B cell (primary cell): ENCODE data around the gene AVP. TPM values are rescaled to one million over a fixed set of nuclear protein-coding genes. Genes with fewer than 3 reads are reported as not detected.

Experiments
- ATAC-seq: fragments of 200-7000 bp; cut with Tn5 transposase; one replicate; pipeline ENCODE4 v1.10.0; 2021; ENCODE audit warnings: low read depth, mild to moderate bottlenecking, moderate number of reproducible peaks, moderate library complexity
- CTCF ChIA-PET: fragments of 350-600 bp; sonication (Branson Sonifier 250); formaldehyde crosslinking; loops from one replicate; lab custom pipeline; 2021; ENCODE audit warnings: antibody characterized with exemption, inconsistent platforms; lab: Charles Lee
- POLR2A ChIA-PET: fragments of 350-600 bp; sonication (Branson Sonifier 250); formaldehyde crosslinking; loops from one replicate; lab custom pipeline; 2021; ENCODE audit warnings: antibody characterized with exemption; lab: Charles Lee
- DNase-seq: peaks from one replicate; pipeline ENCODE4 v3.0.0; 2013
- H2AFZ ChIP-seq: 2 replicates; pipeline ENCODE4 v1.6.1; 2012; ENCODE audit warnings: mild to moderate bottlenecking, low read depth, low read length; ENCODE audit not compliant: insufficient read depth, poor library complexity, severe bottlenecking
- H3K27ac ChIP-seq, 2 donors: 1 replicate in 1 of 2; 2 replicates in 1 of 2; pipeline ENCODE4 v1.5.1; 2012 to 2013; ENCODE audit warnings: low read length in 2 of 2, mild to moderate bottlenecking in 2 of 2, moderate library complexity in 1 of 2
- H3K27me3 ChIP-seq, 4 experiments: fragments of 200-600 bp in 1 of 4; sonication (generic) in 1 of 4; replicated peaks in 1 of 4; 1 replicate in 2 of 4; 2 replicates in 2 of 4; pipeline versions ENCODE4 v1.6.1 to v1.7.0; 2013 to 2016; ENCODE audit warnings: low read length in 3 of 4, mild to moderate bottlenecking in 2 of 4, mixed read lengths in 1 of 4, moderate library complexity in 1 of 4; ENCODE audit not compliant: insufficient read depth in 4 of 4, control insufficient read depth in 3 of 4; ENCODE audit errors: control extremely low read depth in 1 of 4
- H3K36me3 ChIP-seq, 2 experiments: replicated peaks in 1 of 2; 1 replicate in 1 of 2; 2 replicates in 1 of 2; pipeline versions ENCODE4 v1.6.1 to v1.7.1; 2013; ENCODE audit warnings: low read length in 1 of 2; ENCODE audit not compliant: insufficient read depth in 2 of 2, control insufficient read depth in 1 of 2; ENCODE audit errors: control extremely low read depth in 1 of 2, extremely low read depth in 1 of 2
- H3K4me1 ChIP-seq, 2 donors: fragments of 200-600 bp in 1 of 2; sonication (generic) in 1 of 2; 1 replicate in 1 of 2; 2 replicates in 1 of 2; pipeline versions ENCODE4 v1.5.1 to v1.6.1; 2013 to 2017; ENCODE audit warnings: low read length in 2 of 2; ENCODE audit not compliant: control insufficient read depth in 2 of 2, insufficient read depth in 2 of 2
- H3K4me2 ChIP-seq: replicated peaks from 2 replicates; pipeline ENCODE3; 2012; ENCODE audit warnings: mild to moderate bottlenecking, low read depth, low read length; ENCODE audit not compliant: poor library complexity, severe bottlenecking
- H3K4me3 ChIP-seq, 5 experiments: fragments of 200-600 bp in 1 of 5; sonication (generic) in 1 of 5; 1 replicate in 3 of 5; 2 replicates in 2 of 5; pipeline versions ENCODE4 v1.5.1 to v1.7.0; 2011 to 2016; ENCODE audit warnings: low read length in 4 of 5, mild to moderate bottlenecking in 4 of 5, low read depth in 2 of 5, control low read depth in 1 of 5, moderate library complexity in 1 of 5; ENCODE audit not compliant: insufficient read depth in 1 of 5; ENCODE audit errors: control extremely low read depth in 1 of 5, extremely low read depth in 1 of 5
- H3K79me2 ChIP-seq: fragments of 200-600 bp; sonication (generic); one replicate; pipeline ENCODE4 v1.6.0; 2016; ENCODE audit warnings: low read length; ENCODE audit not compliant: control insufficient read depth, insufficient read depth
- H3K9ac ChIP-seq: fragments of 200-600 bp; sonication (generic); 2 replicates; pipeline ENCODE4 v1.6.1; 2017; ENCODE audit warnings: mild to moderate bottlenecking, low read length, moderate library complexity
- H3K9me3 ChIP-seq, 3 donors: one replicate each; pipeline versions ENCODE4 v1.6.1 to v1.7.1; 2013; ENCODE audit warnings: low read length in 2 of 3; ENCODE audit not compliant: control insufficient read depth in 2 of 3, insufficient read depth in 1 of 3; ENCODE audit errors: control extremely low read depth in 1 of 3
- H4K20me1 ChIP-seq: 2 replicates; pipeline ENCODE4 v1.6.0; 2012; ENCODE audit warnings: mild to moderate bottlenecking, low read length; ENCODE audit not compliant: insufficient read depth, control insufficient read depth, poor library complexity, severe bottlenecking
- H3K27ac Mint-ChIP-seq: one replicate; pipeline ENCODE4 v1.8.0; 2021; ENCODE audit warnings: mixed read lengths
- H3K27me3 Mint-ChIP-seq: one replicate; pipeline ENCODE4 v1.8.0; 2021; ENCODE audit warnings: mixed read lengths
- H3K4me1 Mint-ChIP-seq: one replicate; pipeline ENCODE4 v1.8.0; 2021; ENCODE audit warnings: mixed read lengths
- H3K4me3 Mint-ChIP-seq: one replicate; pipeline ENCODE4 v1.8.0; 2021; ENCODE audit warnings: mixed read lengths
- H3K9me3 Mint-ChIP-seq: one replicate; pipeline ENCODE4 v1.8.0; 2022; ENCODE audit warnings: mixed read lengths; ENCODE audit not compliant: insufficient read depth
- EZH2 ChIP-seq: IDR thresholded peaks from 2 replicates; pipeline ENCODE4 v1.6.1; 2012; ENCODE audit warnings: borderline replicate concordance, low read depth, mild to moderate bottlenecking, moderate library complexity, low read length; ENCODE audit not compliant: insufficient read depth, poor library complexity, severe bottlenecking
- WGBS: methylation state at CpG from one replicate; pipeline ENCODE4 v1.1.5; 2013; ENCODE audit warnings: missing lambda C conversion rate; ENCODE audit not compliant: insufficient coverage; 5-methylcytosine and 5-hydroxymethylcytosine counted together
- intact Hi-C: fragments of 100-400 bp; cut with micrococcal nuclease; formaldehyde crosslinking; loops from one replicate; pipeline ENCODE4 v1.10.0; 2022
- polyA plus RNA-seq: library from polyadenylated mRNA; depleted of rRNA; stranded (reverse); fragments of >200 nt; gene quantifications from 2 replicates; pipeline ENCODE4 v1.2.3, GENCODE V29; 2012
- total RNA-seq, 2 donors: library from RNA; stranded (reverse); fragments of 120-200 nt in 1 of 2; gene quantifications; 1 replicate in 1 of 2; 2 replicates in 1 of 2; pipeline versions ENCODE4 v1.2.3 to v1.2.4, GENCODE V29; 2013 to 2022
- TF ChIP-seq, protein P1 (sequence below): fragments of 200-600 bp; IDR thresholded peaks from one replicate; pipeline ENCODE4 v1.8.0; 2022; ENCODE audit warnings: antibody characterized with exemption, mild to moderate bottlenecking

Gene AVP
- total and polyA plus RNA-seq, 2 donors (not counting 1 experiment from before 2014, with no cell fraction given) = 4.5 TPM; not detected in 1

DNA sequence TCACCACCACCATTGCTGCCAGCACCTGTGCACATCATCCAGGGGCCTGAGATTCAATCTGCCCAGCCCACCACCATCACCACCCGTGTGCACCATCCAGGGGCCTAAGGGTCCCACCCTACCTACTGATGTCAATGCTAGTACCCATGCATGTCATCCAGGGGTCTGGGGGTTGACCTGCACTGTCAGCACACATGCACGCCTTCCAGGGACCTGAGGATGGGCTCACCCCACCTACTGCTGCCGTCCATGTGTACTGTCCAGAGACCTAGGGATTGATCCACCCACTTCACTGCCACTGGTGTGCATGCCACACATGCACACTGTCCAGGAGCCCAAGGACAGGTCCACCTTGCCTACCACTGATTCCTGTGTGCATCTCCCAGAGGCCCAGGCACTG lies 25.0 kb downstream of the AVP start:
- Mint-ChIP-seq H3K9me3 (no peaks in the 10 kb centered on the region), H3K4me3 (no peak overlapping the region)
- ATAC-seq = no peak

GRCh38 chr20:3051385-3052019 lies 33.0 kb downstream of the AVP start:
- H3K27ac ChIP-seq = no peak overlapping the region
- DNase-seq (no peak), ATAC-seq (no peak)
- POLR2A ChIA-PET = no interaction called here
- Mint-ChIP-seq H3K27me3 (no peaks in the 10 kb centered on the region), H3K27ac (no peak overlapping the region), H3K9me3 (no peaks in the 10 kb centered on the region), H3K4me3 (no peak overlapping the region), H3K4me1 (peaks cover 7% of the 10 kb centered on the region)
- no peaks in the 10 kb centered on the region for H3K27me3 ChIP-seq
- peaks cover 15% of the 10 kb centered on the region for H4K20me1 ChIP-seq
- H3K4me2 ChIP-seq = no peak overlapping the region
- H3K4me3 ChIP-seq = no peak overlapping the region
- no peak overlapping the region for H2AFZ ChIP-seq
- H3K79me2 ChIP-seq = peaks cover 14% of the 10 kb centered on the region
- TF ChIP-seq, protein P1, sequence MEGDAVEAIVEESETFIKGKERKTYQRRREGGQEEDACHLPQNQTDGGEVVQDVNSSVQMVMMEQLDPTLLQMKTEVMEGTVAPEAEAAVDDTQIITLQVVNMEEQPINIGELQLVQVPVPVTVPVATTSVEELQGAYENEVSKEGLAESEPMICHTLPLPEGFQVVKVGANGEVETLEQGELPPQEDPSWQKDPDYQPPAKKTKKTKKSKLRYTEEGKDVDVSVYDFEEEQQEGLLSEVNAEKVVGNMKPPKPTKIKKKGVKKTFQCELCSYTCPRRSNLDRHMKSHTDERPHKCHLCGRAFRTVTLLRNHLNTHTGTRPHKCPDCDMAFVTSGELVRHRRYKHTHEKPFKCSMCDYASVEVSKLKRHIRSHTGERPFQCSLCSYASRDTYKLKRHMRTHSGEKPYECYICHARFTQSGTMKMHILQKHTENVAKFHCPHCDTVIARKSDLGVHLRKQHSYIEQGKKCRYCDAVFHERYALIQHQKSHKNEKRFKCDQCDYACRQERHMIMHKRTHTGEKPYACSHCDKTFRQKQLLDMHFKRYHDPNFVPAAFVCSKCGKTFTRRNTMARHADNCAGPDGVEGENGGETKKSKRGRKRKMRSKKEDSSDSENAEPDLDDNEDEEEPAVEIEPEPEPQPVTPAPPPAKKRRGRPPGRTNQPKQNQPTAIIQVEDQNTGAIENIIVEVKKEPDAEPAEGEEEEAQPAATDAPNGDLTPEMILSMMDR = no peak
- TF ChIP-seq EZH2 = no peak
- CTCF ChIA-PET = interaction anchor here (0.5 to 4.1 kb wide), 2 partner anchors 65 to 213 kb away, joined by 3 to 68 read pairs; no protein-coding TSS in a partner anchor
- intact Hi-C loops = no loop called here
- H3K4me1 ChIP-seq = peaks cover 6 to 7% of the 10 kb centered on the region in 2 donors
- H3K9me3 ChIP-seq = no peaks in the 10 kb centered on the region
- peaks cover 0 to 19% of the 10 kb centered on the region in 2 experiments for H3K36me3 ChIP-seq
- no peak overlapping the region for H3K9ac ChIP-seq
- 96% methylated on average over 3 of the region's 7 CpGs for WGBS

More for the DNA sequence above, 25.0 kb downstream of the AVP start:
- ChIA-PET POLR2A (no interaction called here), CTCF (no interaction called here)
- Mint-ChIP-seq H3K27me3 (no peaks in the 10 kb centered on the region), H3K4me1 (peaks cover 1% of the 10 kb centered on the region), H3K27ac (no peak overlapping the region)
- Histone ChIP-seq H3K9ac (no peak overlapping the region), H3K36me3 (no peaks in the 10 kb centered on the region), H3K79me2 (peaks cover 7% of the 10 kb centered on the region), H3K4me2 (no peak overlapping the region), H2AFZ (no peak overlapping the region), H3K4me1 (no peaks in the 10 kb centered on the region), H3K9me3 (no peaks in the 10 kb centered on the region), H3K4me3 (no peak overlapping the region), H3K27ac (no peak overlapping the region), H4K20me1 (no peaks in the 10 kb centered on the region), H3K27me3 (no peaks in the 10 kb centered on the region)
- WGBS = 98% methylated on average over 3 of the region's 3 CpGs
- TF ChIP-seq, protein P1 = no peak
- TF ChIP-seq EZH2 = no peak
- DNase-seq = no peak
- intact Hi-C loops = no loop called here
